NCI-H2196 (cell line): ENCODE data around the gene CDKN2C.

ENCODE experiments used
- DNase-seq: peaks from one replicate; lab custom pipeline; 2025; ENCODE audit not compliant: unreplicated experiment; lab: John Stamatoyannopoulos, UW

CDKN2C gene

GRCh38 chr1:51014878-51015277, 44.8 kb downstream of the CDKN2C start:
- DNase-seq = no peak

DNA sequence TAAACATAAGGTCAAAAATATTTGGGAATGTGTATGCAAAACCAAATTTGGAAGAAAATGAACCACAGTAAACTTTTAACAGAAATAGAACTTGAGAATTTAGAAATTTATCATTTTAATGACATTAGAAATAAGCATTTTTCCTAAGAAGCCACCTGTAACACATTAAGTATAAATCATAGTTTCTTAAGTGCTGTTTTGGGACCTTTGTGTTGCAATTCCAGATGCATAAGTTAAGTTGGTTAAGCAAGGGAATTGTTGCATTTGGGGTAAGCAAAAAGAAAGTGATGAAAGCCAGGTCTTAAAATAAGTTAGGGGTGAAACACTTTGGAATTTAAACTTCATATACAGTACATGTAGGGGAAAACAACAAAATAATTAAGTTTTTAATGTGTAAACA, 49.8 kb downstream of the CDKN2C start:
- no peak for DNase-seq
